Gastroesophageal sphincter (tissue), 3 donors: ENCODE measurements around the gene SPATA6.

Experiments used
- CTCF ChIP-seq, 4 experiments: fragments of 200-600 bp in 2 of 4; fragments of 450-650 bp in 2 of 4; sonication (generic) in 1 of 4; IDR thresholded peaks; one replicate each; pipeline ENCODE4 v1.5.1; 2017 to 2019; ENCODE audit warnings: antibody characterized with exemption in 4 of 4, mild to moderate bottlenecking in 2 of 4, moderate library complexity in 2 of 4
- POLR2A ChIP-seq, 2 donors: fragments of 450-650 bp; IDR thresholded peaks; one replicate each; pipeline ENCODE4 v1.6.1; 2017; ENCODE audit warnings: antibody characterized with exemption in 2 of 2, mild to moderate bottlenecking in 2 of 2, moderate library complexity in 1 of 2

- no peak for TF ChIP-seq CTCF (IDR thresholded peaks at IDR 0.05)
- no peak for TF ChIP-seq POLR2A (IDR thresholded peaks at IDR 0.05)
Observed at GRCh38 chr1:48251323-48251722, 220.7 kb downstream of the SPATA6 start.
